AG10803 (cell line): ENCODE measurements around the gene OSBPL2.

Experiments
- DNase-seq: peaks from one replicate; pipeline ENCODE4 v3.0.0; 2010; ENCODE audit warnings: low read depth
- H3K4me3 ChIP-seq: 2 replicates; pipeline ENCODE4 v1.5.1; 2011; ENCODE audit warnings: mild to moderate bottlenecking, low read length, control low read depth
- CTCF ChIP-seq: conservative IDR thresholded peaks from 2 replicates; pipeline ENCODE4 v1.5.1; 2011; ENCODE audit warnings: mild to moderate bottlenecking, low read length, control low read depth, inconsistent platforms

Gene OSBPL2

GRCh38 chr20:62252342-62252966, 14.1 kb downstream of the OSBPL2 start:
- H3K4me3 ChIP-seq: no peak overlapping the region
- TF ChIP-seq CTCF: no peak
- DNase-seq: no peak

GRCh38 chr20:62253398-62253797, 15.1 kb downstream of the OSBPL2 start:
- TF ChIP-seq CTCF: no peak
- DNase-seq: no peak
- no peak overlapping the region for H3K4me3 ChIP-seq

DNA sequence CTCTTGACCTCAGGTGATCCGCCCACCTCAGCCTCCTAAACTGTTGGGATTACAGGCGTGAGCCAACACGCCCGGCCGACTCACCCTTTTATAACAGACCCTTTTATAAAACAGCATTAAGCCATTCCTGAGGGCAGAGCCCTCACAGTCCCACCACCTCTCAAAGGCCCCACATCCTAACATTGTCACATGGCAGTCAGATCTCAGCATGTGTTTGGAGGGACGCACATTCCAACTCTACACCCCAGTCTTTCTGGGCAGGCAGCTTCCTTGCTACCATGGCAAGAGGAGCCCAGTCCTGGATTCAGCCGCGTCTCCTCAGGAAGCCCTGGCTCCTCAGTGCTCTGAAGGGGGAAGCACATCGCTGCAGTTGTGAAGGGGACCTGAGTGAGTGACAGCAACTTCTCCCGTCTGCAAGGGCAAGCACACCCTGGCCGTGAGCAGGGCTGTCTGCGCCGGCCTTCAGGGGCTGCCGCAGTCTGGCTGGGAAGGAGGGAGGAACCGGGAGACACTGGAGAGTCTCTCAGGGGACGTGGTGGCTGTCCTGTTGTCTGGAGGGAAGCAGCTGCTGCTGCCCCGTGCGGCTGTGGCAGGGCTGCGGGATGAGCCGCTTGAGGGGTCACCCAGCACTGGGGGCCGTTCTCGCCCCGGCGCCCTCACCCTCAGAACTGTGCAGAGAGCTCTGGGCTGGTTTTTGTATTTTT, 15.9 kb downstream of the OSBPL2 start:
- no peak for TF ChIP-seq CTCF
- DNase-seq: no peak
- no peak overlapping the region for H3K4me3 ChIP-seq

- H3K4me3 ChIP-seq: no peak overlapping the region
- DNase-seq: no peak
- no peak for TF ChIP-seq CTCF
Observed at GRCh38 chr20:62255976-62256375, 17.7 kb downstream of the OSBPL2 start.

GRCh38 chr20:62258499-62259293, 20.4 kb downstream of the OSBPL2 start:
- no peak for TF ChIP-seq CTCF
- DNase-seq: peak; percentile 84

GRCh38 chr20:62259294-62259565, 20.9 kb downstream of the OSBPL2 start:
- H3K4me3 ChIP-seq: no peak overlapping the region
- no peak for TF ChIP-seq CTCF
- DNase-seq: no peak

More at GRCh38 chr20:62258499-62259293, 20.4 kb downstream of the OSBPL2 start:
- no peak overlapping the region for H3K4me3 ChIP-seq
